HEK293 (cell line): ENCODE data around the gene PPP1R2B.

Experiments used
- EGR2 ChIP-seq: fragments of 450-650 bp; formaldehyde crosslinking; IDR thresholded peaks from 2 replicates; pipeline ENCODE4 v1.5.1; 2016; ENCODE audit warnings: low read depth, missing biosample characterization, missing genetic modification characterization
- GLI2 ChIP-seq: fragments of 450-650 bp; formaldehyde crosslinking; IDR thresholded peaks from 2 replicates; pipeline ENCODE4; 2017; ENCODE audit warnings: missing biosample characterization, missing genetic modification characterization, low read depth, borderline replicate concordance
- KLF1 ChIP-seq: fragments of 450-650 bp; formaldehyde crosslinking; IDR thresholded peaks from 2 replicates; pipeline ENCODE4 v1.5.1; 2016; ENCODE audit warnings: missing biosample characterization, missing genetic modification characterization
- TCF7L2 ChIP-seq: IDR thresholded peaks from 2 replicates; pipeline ENCODE4 v1.6.1; 2011; ENCODE audit warnings: low read depth, mild to moderate bottlenecking, inconsistent platforms, low read length, moderate library complexity, borderline replicate concordance
- YY1 ChIP-seq: fragments of 450-650 bp; formaldehyde crosslinking; IDR thresholded peaks from 2 replicates; pipeline ENCODE4 v1.5.1; 2018; ENCODE audit warnings: missing biosample characterization, missing genetic modification characterization
- ZNF274 ChIP-seq, 2 experiments: fragments of 200-500 bp in 1 of 2; fragments of 450-650 bp in 1 of 2; sonication (Bioruptor generic) in 1 of 2; formaldehyde crosslinking in 1 of 2; IDR thresholded peaks; 2 replicates each; pipeline versions ENCODE4 v1.5.1 to v1.6.1; 2014 to 2016; ENCODE audit warnings: borderline replicate concordance in 1 of 2, inconsistent platforms in 1 of 2, low read length in 1 of 2, missing biosample characterization in 1 of 2, missing genetic modification characterization in 1 of 2
- ZNF335 ChIP-seq: fragments of 450-650 bp; formaldehyde crosslinking; conservative IDR thresholded peaks from 2 replicates; pipeline ENCODE4 v1.5.1; 2016; ENCODE audit warnings: missing biosample characterization, missing genetic modification characterization
- ZNF837 ChIP-seq: fragments of 450-650 bp; formaldehyde crosslinking; IDR thresholded peaks from 2 replicates; pipeline ENCODE4 v1.5.1; 2016; ENCODE audit warnings: missing biosample characterization, missing genetic modification characterization
- TF ChIP-seq, protein P1 (sequence below): fragments of 450-650 bp; formaldehyde crosslinking; IDR thresholded peaks from 2 replicates; pipeline ENCODE4 v1.5.1; 2016; ENCODE audit warnings: missing biosample characterization, missing genetic modification characterization
- TF ChIP-seq, protein P2 (sequence below): fragments of 450-650 bp; formaldehyde crosslinking; IDR thresholded peaks from 2 replicates; pipeline ENCODE4 v1.5.1; 2016; ENCODE audit warnings: missing biosample characterization, missing genetic modification characterization
- TF ChIP-seq, protein P3 (sequence below): fragments of 450-650 bp; formaldehyde crosslinking; IDR thresholded peaks from 2 replicates; pipeline ENCODE4 v1.5.1; 2016; ENCODE audit warnings: missing biosample characterization, missing genetic modification characterization

DNA sequence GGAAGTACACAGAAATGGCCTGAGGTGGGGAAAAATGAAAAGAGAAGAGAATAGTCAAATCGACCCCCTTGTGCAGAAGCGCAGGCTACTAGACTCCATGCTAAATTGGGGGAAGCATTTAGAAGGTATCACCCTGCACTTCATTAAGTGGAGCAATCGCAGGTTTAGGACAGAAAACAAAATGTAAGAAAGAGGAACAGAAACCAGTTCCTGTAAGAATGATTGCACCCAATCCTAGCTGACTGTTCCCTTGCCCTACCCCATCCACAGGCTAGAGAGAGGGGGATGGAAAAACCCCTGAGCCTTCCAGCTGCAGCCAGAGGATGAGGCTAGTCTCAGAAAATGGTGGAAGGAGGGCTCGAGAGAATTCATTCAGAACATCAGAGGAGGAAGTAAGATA lies 23.9 kb upstream of the PPP1R2B start:
- TF ChIP-seq, protein P1, sequence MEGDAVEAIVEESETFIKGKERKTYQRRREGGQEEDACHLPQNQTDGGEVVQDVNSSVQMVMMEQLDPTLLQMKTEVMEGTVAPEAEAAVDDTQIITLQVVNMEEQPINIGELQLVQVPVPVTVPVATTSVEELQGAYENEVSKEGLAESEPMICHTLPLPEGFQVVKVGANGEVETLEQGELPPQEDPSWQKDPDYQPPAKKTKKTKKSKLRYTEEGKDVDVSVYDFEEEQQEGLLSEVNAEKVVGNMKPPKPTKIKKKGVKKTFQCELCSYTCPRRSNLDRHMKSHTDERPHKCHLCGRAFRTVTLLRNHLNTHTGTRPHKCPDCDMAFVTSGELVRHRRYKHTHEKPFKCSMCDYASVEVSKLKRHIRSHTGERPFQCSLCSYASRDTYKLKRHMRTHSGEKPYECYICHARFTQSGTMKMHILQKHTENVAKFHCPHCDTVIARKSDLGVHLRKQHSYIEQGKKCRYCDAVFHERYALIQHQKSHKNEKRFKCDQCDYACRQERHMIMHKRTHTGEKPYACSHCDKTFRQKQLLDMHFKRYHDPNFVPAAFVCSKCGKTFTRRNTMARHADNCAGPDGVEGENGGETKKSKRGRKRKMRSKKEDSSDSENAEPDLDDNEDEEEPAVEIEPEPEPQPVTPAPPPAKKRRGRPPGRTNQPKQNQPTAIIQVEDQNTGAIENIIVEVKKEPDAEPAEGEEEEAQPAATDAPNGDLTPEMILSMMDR (tag by site-specific recombination) = no peak
- TF ChIP-seq YY1 (tag by site-specific recombination) = no peak
- TF ChIP-seq KLF1 (tag by site-specific recombination) = no peak
- no peak for TF ChIP-seq GLI2 (tag by site-specific recombination)
- no peak for TF ChIP-seq TCF7L2
- no peak for TF ChIP-seq EGR2 (tag by site-specific recombination)
- TF ChIP-seq ZNF837 (tag by site-specific recombination) = no peak
- TF ChIP-seq ZNF335 (tag by site-specific recombination) = no peak
- TF ChIP-seq, protein P2, sequence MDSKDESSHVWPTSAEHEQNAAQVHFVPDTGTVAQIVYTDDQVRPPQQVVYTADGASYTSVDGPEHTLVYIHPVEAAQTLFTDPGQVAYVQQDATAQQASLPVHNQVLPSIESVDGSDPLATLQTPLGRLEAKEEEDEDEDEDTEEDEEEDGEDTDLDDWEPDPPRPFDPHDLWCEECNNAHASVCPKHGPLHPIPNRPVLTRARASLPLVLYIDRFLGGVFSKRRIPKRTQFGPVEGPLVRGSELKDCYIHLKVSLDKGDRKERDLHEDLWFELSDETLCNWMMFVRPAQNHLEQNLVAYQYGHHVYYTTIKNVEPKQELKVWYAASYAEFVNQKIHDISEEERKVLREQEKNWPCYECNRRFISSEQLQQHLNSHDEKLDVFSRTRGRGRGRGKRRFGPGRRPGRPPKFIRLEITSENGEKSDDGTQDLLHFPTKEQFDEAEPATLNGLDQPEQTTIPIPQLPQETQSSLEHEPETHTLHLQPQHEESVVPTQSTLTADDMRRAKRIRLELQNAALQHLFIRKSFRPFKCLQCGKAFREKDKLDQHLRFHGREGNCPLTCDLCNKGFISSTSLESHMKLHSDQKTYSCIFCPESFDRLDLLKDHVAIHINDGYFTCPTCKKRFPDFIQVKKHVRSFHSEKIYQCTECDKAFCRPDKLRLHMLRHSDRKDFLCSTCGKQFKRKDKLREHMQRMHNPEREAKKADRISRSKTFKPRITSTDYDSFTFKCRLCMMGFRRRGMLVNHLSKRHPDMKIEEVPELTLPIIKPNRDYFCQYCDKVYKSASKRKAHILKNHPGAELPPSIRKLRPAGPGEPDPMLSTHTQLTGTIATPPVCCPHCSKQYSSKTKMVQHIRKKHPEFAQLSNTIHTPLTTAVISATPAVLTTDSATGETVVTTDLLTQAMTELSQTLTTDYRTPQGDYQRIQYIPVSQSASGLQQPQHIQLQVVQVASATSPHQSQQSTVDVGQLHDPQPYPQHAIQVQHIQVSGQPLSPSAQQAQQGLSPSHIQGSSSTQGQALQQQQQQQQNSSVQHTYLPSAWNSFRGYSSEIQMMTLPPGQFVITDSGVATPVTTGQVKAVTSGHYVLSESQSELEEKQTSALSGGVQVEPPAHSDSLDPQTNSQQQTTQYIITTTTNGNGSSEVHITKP (tag by site-specific recombination) = no peak
- no peak for TF ChIP-seq ZNF274 (IDR thresholded peaks at IDR 0.05; ENCODE audit: low read length)
- no peak for TF ChIP-seq ZNF274 (tag by site-specific recombination; IDR thresholded peaks at IDR 0.05; ENCODE audit: borderline replicate concordance)
- TF ChIP-seq, protein P3, sequence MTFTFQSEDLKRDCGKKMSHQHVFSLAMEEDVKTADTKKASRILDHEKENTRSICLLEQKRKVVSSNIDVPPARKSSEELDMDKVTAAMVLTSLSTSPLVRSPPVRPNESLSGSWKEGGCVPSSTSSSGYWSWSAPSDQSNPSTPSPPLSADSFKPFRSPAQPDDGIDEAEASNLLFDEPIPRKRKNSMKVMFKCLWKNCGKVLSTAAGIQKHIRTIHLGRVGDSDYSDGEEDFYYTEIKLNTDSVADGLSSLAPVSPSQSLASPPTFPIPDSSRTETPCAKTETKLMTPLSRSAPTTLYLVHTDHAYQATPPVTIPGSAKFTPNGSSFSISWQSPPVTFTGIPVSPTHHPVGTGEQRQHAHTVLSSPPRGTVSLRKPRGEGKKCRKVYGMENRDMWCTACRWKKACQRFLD = no peak
